Left forelimb (tissue), 1 donor: ENCODE measurements around the gene MECR.

Experiments used
- DNase-seq: peaks from one replicate; pipeline ENCODE4 v3.0.0-alpha.2; 2018; ENCODE audit warnings: low spot score

The MECR gene

GRCh38 chr1:29255134-29255666 lies 24.5 kb upstream of the MECR start:
- DNase-seq, result peak; percentile 15

- DNase-seq, result peak; percentile 30
Observed at GRCh38 chr1:29254346-29254745, 23.6 kb upstream of the MECR start.

DNA sequence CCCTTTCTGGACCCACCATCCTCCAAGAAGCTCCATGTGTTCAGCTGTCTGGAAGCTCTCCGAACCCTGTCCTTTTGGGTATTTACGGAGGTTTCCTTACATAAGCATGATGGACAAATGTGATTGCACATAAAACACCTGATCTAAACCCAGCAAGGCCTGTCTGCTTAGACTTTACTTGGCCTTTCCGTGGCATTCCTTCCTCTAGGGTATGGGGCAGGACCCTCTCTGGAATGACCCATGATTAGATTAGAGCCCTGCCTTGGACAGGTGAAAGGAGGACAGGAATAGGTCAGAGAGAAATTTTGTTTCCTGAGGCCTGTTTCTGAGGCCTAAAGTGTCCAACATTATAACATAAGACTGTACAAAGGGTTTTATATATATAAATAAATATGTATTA lies 22.4 kb upstream of the MECR start:
- DNase-seq, result no peak

GRCh38 chr1:29251164-29252124 lies 20.7 kb upstream of the MECR start:
- no peak for DNase-seq

- no peak for DNase-seq
Observed at GRCh38 chr1:29249951-29250581, 19.3 kb upstream of the MECR start.

DNA sequence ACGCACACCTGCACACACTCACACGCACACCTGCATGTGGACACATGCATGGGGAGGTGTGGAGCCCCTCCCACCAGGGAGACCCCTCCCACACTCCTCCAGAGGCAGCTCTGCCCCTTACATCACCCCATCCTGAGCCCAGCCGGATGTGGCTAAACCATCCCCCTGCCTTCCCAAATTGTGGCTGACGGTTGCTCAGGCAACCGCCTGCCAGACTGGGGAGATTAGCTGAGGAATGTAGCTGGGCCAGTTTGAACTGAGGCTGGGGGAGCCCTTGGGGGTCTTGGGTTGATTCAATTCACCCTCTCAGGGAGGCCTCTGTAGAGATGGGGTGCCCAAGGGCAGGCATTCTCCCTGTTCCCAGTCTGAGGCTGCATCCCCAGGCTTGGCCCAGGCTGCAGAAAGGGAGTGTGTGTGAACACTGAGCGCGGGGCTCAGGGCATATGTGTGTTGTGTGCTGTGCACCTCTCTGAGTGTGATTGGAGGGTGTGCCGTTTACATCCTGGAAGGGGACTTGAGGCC lies 18.5 kb upstream of the MECR start:
- no peak for DNase-seq

GRCh38 chr1:29248409-29248808 lies 17.7 kb upstream of the MECR start:
- no peak for DNase-seq

- DNase-seq, result no peak
Observed at GRCh38 chr1:29247571-29248273, 17.0 kb upstream of the MECR start.

DNA sequence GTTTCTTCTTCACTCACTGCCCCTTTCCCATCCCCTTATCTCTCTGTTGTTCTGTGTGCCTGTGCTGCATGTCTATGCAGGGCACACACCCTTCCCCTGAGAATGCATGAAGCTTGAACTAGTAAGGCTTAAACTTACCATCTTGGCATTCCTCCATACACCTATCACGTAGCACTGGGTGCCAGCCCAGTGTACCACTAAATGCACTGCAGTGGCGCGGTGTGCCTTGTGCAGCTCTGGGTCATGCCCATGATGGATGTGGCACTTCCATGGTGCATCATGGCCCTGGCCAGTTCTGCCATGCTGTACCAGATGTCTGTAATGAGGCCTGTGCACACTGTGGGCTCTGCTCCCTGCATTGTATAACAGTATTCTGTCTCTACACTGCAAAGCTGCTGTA lies 16.3 kb upstream of the MECR start:
- no peak for DNase-seq

GRCh38 chr1:29245876-29246275 lies 15.1 kb upstream of the MECR start:
- no peak for DNase-seq

- DNase-seq, result no peak
Observed at GRCh38 chr1:29245261-29245660, 14.5 kb upstream of the MECR start.

- DNase-seq, result no peak
Observed at GRCh38 chr1:29243871-29244200, 13.1 kb upstream of the MECR start.

- DNase-seq, result no peak
Observed at GRCh38 chr1:29243023-29243870, 12.5 kb upstream of the MECR start.

- DNase-seq, result no peak
Observed at GRCh38 chr1:29240986-29241385, 10.3 kb upstream of the MECR start.

- DNase-seq, result no peak
Observed at GRCh38 chr1:29240400-29240837, 9.7 kb upstream of the MECR start.

- DNase-seq, result no peak
Observed at GRCh38 chr1:29239142-29239541, 8.4 kb upstream of the MECR start.

GRCh38 chr1:29238620-29239002 lies 7.9 kb upstream of the MECR start:
- DNase-seq, result no peak

- DNase-seq, result no peak
Observed at GRCh38 chr1:29237852-29238619, 7.3 kb upstream of the MECR start.

DNA sequence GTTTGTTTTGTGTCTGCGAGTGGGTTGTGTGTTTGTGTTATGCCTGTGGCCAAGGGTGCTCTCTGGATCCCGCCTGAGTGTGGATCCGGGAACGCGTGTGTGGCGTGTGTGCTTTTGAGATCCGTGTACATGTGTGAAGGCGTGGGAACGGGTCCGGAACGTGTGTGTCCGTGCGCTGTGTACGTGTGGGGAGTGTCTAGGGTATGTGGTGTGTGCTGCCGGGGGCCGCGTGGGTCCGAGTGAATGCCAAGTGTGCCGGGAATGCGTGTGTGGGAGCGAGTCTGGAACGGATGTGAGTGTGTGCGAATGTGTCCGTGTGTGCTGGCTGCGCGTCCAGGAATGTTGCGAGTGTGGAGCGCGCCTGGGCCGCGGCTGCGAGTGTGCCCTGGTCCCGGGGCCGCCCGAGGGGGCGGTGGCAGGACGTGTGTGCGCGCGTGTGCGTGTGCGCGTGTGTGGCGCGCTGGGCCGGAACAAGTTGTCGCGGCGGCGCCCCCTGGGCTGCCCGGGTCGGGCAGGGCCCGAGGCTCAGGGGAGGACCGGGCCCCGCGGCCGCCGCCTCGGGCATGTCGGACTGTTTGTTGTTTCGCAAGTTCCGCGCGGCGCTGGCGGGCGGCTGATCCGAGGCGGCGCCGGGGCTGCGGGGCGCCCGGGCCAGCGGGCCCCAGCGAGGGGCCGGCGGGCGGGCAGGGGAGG lies 6.5 kb upstream of the MECR start:
- no peak for DNase-seq

GRCh38 chr1:29236712-29237128 lies 6.0 kb upstream of the MECR start:
- DNase-seq, result no peak
